ENCODE data around the gene IDI2. TPM values are rescaled to one million over a fixed set of nuclear protein-coding genes. Genes with fewer than 3 reads are reported as not detected.

The IDI2 gene
- total and polyA plus RNA-seq, 2 of the 13 experiments (the other 11 are each of a cell fraction or from before 2014, with no cell fraction given), result not detected

GRCh38 chr10:987870-988666 is 37.6 kb downstream of the IDI2 start, which contains the start of gene GTPBP4 (continued):
- TF ChIP-seq MAZ (IDR thresholded peaks at IDR 0.05; ENCODE audit: borderline replicate concordance, low read depth, low read length) (no peak; the same call in 1 of the 2 replicates), MAZ (CRISPR knock-in tag; IDR thresholded peaks at IDR 0.05; ENCODE audit: low read depth) (peak; percentile 75; the same call in 1 of the 2 replicates), SOX6 (IDR thresholded peaks at IDR 0.05) (no peak), SOX6 (CRISPR knock-in tag; IDR thresholded peaks at IDR 0.05) (peak; percentile 63), FOXK1 (CRISPR knock-in tag; IDR thresholded peaks at IDR 0.05; ENCODE audit: borderline replicate concordance, low read depth) (peak; percentile 79; the same call in 1 of the 2 replicates), ZNF547 (CRISPR knock-in tag; IDR thresholded peaks at IDR 0.05) (peak; percentile 80; the same call in 1 of the 2 replicates), TFDP1 (CRISPR knock-in tag; IDR thresholded peaks at IDR 0.05; ENCODE audit: borderline replicate concordance) (peak; percentile 70; the same call in 1 of the 2 replicates), HIVEP1 (CRISPR knock-in tag; IDR thresholded peaks at IDR 0.05) (peak; percentile 36; the same call in 1 of the 2 replicates), ZNF350 (CRISPR knock-in tag; IDR thresholded peaks at IDR 0.05; ENCODE audit: borderline replicate concordance, low read depth) (peak; percentile 73; the same call in 1 of the 2 replicates), MLLT10 (CRISPR knock-in tag; IDR thresholded peaks at IDR 0.05) (no peak), NR3C1 (CRISPR knock-in tag; IDR thresholded peaks at IDR 0.05) (no peak), ZUFSP (CRISPR knock-in tag; IDR thresholded peaks at IDR 0.05; ENCODE audit: borderline replicate concordance) (no peak), YY1 (IDR thresholded peaks at IDR 0.05; ENCODE audit: insufficient read depth, insufficient replicate concordance, low read depth, low read length) (peak; percentile 58), HDAC1 (CRISPR knock-in tag; IDR thresholded peaks at IDR 0.05) (peak; percentile 90), CHD2 (IDR thresholded peaks at IDR 0.05; ENCODE audit: low read depth, low read length) (0 out of 2 replicates have a peak, but pooled peaks have one; percentile 40), MXD4 (CRISPR knock-in tag; IDR thresholded peaks at IDR 0.05) (peak; percentile 83), NR2C2 (CRISPR knock-in tag; IDR thresholded peaks at IDR 0.05; ENCODE audit: borderline replicate concordance) (peak; percentile 65; the same call in 1 of the 2 replicates), ZNF839 (CRISPR knock-in tag; IDR thresholded peaks at IDR 0.05; ENCODE audit: borderline replicate concordance) (peak; percentile 87; the same call in 1 of the 2 replicates), ZMAT5 (CRISPR knock-in tag; IDR thresholded peaks at IDR 0.05; ENCODE audit: borderline replicate concordance, low read depth) (no peak)
- TF ChIP-seq, protein P1, sequence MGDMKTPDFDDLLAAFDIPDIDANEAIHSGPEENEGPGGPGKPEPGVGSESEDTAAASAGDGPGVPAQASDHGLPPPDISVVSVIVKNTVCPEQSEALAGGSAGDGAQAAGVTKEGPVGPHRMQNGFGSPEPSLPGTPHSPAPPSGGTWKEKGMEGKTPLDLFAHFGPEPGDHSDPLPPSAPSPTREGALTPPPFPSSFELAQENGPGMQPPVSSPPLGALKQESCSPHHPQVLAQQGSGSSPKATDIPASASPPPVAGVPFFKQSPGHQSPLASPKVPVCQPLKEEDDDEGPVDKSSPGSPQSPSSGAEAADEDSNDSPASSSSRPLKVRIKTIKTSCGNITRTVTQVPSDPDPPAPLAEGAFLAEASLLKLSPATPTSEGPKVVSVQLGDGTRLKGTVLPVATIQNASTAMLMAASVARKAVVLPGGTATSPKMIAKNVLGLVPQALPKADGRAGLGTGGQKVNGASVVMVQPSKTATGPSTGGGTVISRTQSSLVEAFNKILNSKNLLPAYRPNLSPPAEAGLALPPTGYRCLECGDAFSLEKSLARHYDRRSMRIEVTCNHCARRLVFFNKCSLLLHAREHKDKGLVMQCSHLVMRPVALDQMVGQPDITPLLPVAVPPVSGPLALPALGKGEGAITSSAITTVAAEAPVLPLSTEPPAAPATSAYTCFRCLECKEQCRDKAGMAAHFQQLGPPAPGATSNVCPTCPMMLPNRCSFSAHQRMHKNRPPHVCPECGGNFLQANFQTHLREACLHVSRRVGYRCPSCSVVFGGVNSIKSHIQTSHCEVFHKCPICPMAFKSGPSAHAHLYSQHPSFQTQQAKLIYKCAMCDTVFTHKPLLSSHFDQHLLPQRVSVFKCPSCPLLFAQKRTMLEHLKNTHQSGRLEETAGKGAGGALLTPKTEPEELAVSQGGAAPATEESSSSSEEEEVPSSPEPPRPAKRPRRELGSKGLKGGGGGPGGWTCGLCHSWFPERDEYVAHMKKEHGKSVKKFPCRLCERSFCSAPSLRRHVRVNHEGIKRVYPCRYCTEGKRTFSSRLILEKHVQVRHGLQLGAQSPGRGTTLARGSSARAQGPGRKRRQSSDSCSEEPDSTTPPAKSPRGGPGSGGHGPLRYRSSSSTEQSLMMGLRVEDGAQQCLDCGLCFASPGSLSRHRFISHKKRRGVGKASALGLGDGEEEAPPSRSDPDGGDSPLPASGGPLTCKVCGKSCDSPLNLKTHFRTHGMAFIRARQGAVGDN (CRISPR knock-in tag; IDR thresholded peaks at IDR 0.05), result peak; percentile 90
